HFF-Myc (cell line): ENCODE data around the gene PLEKHG4B.

Experiments used
- DNase-seq: peaks from one replicate; pipeline ENCODE4 v3.0.0-alpha.2; 2011; ENCODE audit warnings: low read depth; ENCODE audit errors: extremely low read depth
- H3K4me3 ChIP-seq: replicated peaks from 2 replicates; pipeline ENCODE4 v1.5.1; 2011; ENCODE audit warnings: low read depth, mild to moderate bottlenecking, control low read depth, low read length
- CTCF ChIP-seq: IDR thresholded peaks from 2 replicates; pipeline ENCODE4 v1.5.1; 2012; ENCODE audit warnings: mild to moderate bottlenecking, low read depth, low read length, control low read depth; ENCODE audit errors: missing control alignments

The PLEKHG4B gene

GRCh38 chr5:191949-192690 lies 100.2 kb downstream of the PLEKHG4B start:
- no peak for TF ChIP-seq CTCF
- H3K4me3 ChIP-seq = no peak overlapping the region
- no peak for DNase-seq

GRCh38 chr5:192691-192969 lies 100.7 kb downstream of the PLEKHG4B start:
- DNase-seq = no peak
- H3K4me3 ChIP-seq = no peak overlapping the region
- no peak for TF ChIP-seq CTCF

GRCh38 chr5:192970-193831 lies 101.2 kb downstream of the PLEKHG4B start:
- no peak overlapping the region for H3K4me3 ChIP-seq
- DNase-seq = no peak
- TF ChIP-seq CTCF = no peak

- no peak for DNase-seq
- no peak for TF ChIP-seq CTCF
- H3K4me3 ChIP-seq = no peak overlapping the region
Observed at GRCh38 chr5:194102-194501, 102.1 kb downstream of the PLEKHG4B start.

GRCh38 chr5:194603-195209 lies 102.7 kb downstream of the PLEKHG4B start:
- no peak for TF ChIP-seq CTCF
- no peak for DNase-seq
- H3K4me3 ChIP-seq = no peak overlapping the region

- DNase-seq = no peak
- no peak overlapping the region for H3K4me3 ChIP-seq
- no peak for TF ChIP-seq CTCF
Observed at GRCh38 chr5:195401-196160, 103.6 kb downstream of the PLEKHG4B start.
